Keratinocyte (primary cell): ENCODE measurements around the gene MAEA.

Experiments
- EZH2 ChIP-seq: IDR thresholded peaks from one replicate; pipeline ENCODE4 v1.6.1; 2012; ENCODE audit warnings: inconsistent platforms, mild to moderate bottlenecking, low read length, moderate library complexity
- TF ChIP-seq, protein P1 (sequence below), 3 experiments: IDR thresholded peaks in 1 of 3; conservative IDR thresholded peaks in 1 of 3; optimal IDR thresholded peaks in 1 of 3; 2 replicates in 2 of 3; 3 replicates in 1 of 3; pipeline versions ENCODE3 to v1.5.1; 2011; ENCODE audit warnings: low read length in 3 of 3, mild to moderate bottlenecking in 3 of 3, moderate library complexity in 2 of 3, control low read depth in 1 of 3, inconsistent platforms in 1 of 3; ENCODE audit not compliant: insufficient read depth in 2 of 3; ENCODE audit errors: extremely low read depth in 1 of 3

DNA sequence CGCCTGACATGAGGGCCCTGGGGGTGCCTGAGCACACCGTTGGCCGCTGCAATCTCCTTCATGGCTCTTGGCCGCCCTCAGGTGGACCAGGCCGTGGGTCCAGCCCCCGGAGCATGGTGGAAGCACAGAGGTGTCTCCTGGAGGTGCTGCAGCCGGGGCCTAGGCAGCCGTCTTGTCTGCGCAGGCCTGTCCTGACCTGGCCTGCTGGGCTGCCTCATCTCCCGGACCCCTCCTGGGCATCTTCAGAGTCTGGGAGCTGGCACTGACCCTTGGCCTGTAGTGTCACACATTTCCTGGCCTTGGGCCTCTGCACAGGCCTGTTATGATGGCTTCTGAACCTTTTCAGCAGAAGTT, 78.2 kb downstream of the MAEA start:
- TF ChIP-seq, protein P1, sequence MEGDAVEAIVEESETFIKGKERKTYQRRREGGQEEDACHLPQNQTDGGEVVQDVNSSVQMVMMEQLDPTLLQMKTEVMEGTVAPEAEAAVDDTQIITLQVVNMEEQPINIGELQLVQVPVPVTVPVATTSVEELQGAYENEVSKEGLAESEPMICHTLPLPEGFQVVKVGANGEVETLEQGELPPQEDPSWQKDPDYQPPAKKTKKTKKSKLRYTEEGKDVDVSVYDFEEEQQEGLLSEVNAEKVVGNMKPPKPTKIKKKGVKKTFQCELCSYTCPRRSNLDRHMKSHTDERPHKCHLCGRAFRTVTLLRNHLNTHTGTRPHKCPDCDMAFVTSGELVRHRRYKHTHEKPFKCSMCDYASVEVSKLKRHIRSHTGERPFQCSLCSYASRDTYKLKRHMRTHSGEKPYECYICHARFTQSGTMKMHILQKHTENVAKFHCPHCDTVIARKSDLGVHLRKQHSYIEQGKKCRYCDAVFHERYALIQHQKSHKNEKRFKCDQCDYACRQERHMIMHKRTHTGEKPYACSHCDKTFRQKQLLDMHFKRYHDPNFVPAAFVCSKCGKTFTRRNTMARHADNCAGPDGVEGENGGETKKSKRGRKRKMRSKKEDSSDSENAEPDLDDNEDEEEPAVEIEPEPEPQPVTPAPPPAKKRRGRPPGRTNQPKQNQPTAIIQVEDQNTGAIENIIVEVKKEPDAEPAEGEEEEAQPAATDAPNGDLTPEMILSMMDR (optimal IDR thresholded peaks at IDR 0.05 in 1 of 3, IDR thresholded peaks at IDR 0.05 in 1 of 3, conservative IDR thresholded peaks at IDR 0.05 in 1 of 3; ENCODE audit: extremely low read depth in 1 of 3, insufficient read depth in 2 of 3, low read length in 3 of 3) = no peak
- TF ChIP-seq EZH2 = no peak
